Effector memory CD8-positive, alpha-beta T cell (primary cell): ENCODE results near the gene SRI.
A peak's percentile ranks its signal among the peaks of the same experiment; 100 is the strongest.
"Not testable (repeated sequence)": the region's sequence is repeated elsewhere in the genome, so short reads cannot be mapped to it uniquely, and the experiment has no call there.

Experiments used
- ATAC-seq: fragments of 150-1000 bp; cut with Tn5 transposase; replicated peaks from 2 replicates; pipeline ENCODE4 v1.10.0; 2021; ENCODE audit warnings: mild to moderate bottlenecking, moderate library complexity
- DNase-seq, 3 experiments: peaks; one replicate each; pipeline ENCODE4 v3.0.0; 2021
- H3K27ac Mint-ChIP-seq, 2 donors: one replicate each; pipeline ENCODE4 v1.8.0; 2022; ENCODE audit warnings: mild to moderate bottlenecking in 2 of 2, mixed read lengths in 2 of 2, moderate library complexity in 2 of 2
- H3K27me3 Mint-ChIP-seq, 2 donors: one replicate each; pipeline ENCODE4 v1.8.0; 2022; ENCODE audit warnings: mixed read lengths in 2 of 2
- H3K36me3 Mint-ChIP-seq: one replicate; pipeline ENCODE4 v1.8.0; 2022; ENCODE audit warnings: mild to moderate bottlenecking, moderate library complexity, mixed read lengths; ENCODE audit not compliant: insufficient read depth
- H3K4me1 Mint-ChIP-seq, 2 donors: one replicate each; pipeline ENCODE4 v1.8.0; 2022; ENCODE audit warnings: low read depth in 2 of 2, mixed read lengths in 2 of 2
- H3K4me3 Mint-ChIP-seq, 2 donors: one replicate each; pipeline ENCODE4 v1.8.0; 2022; ENCODE audit warnings: mild to moderate bottlenecking in 2 of 2, mixed read lengths in 2 of 2, moderate library complexity in 2 of 2
- H3K9me3 Mint-ChIP-seq, 2 donors: one replicate each; pipeline ENCODE4 v1.8.0; 2022; ENCODE audit warnings: mixed read lengths in 2 of 2

Gene SRI

GRCh38 chr7:88200261-88200660 lies 19.6 kb downstream of the SRI start:
- Mint-ChIP-seq H3K27me3 (no peaks in the 10 kb centered on the region), H3K4me1 (peaks cover 4 to 5% of the 10 kb centered on the region in 2 donors), H3K27ac (no peak overlapping the region), H3K36me3 (peaks cover 32% of the 10 kb centered on the region), H3K4me3 (no peak overlapping the region), H3K9me3 (no peaks in the 10 kb centered on the region)
- ATAC-seq (no peak), DNase-seq (no peak)

- H3K4me3 Mint-ChIP-seq: no peak overlapping the region
- ATAC-seq (no peak), DNase-seq (no peak)
- H3K27me3 Mint-ChIP-seq: no peaks in the 10 kb centered on the region
- no peak overlapping the region for H3K27ac Mint-ChIP-seq
- no peaks in the 10 kb centered on the region for H3K9me3 Mint-ChIP-seq
- H3K4me1 Mint-ChIP-seq: no peaks in the 10 kb centered on the region
- no peaks in the 10 kb centered on the region for H3K36me3 Mint-ChIP-seq
Measured at GRCh38 chr7:88191911-88192310, 27.9 kb downstream of the SRI start.

GRCh38 chr7:88185650-88186049 lies 34.2 kb downstream of the SRI start:
- ATAC-seq (no peak), DNase-seq (no peak)
- Mint-ChIP-seq H3K36me3 (no peaks in the 10 kb centered on the region), H3K9me3 (no peaks in the 10 kb centered on the region), H3K27ac (no peak overlapping the region), H3K27me3 (no peaks in the 10 kb centered on the region), H3K4me1 (no peaks in the 10 kb centered on the region), H3K4me3 (no peak overlapping the region)

GRCh38 chr7:88184848-88185304 lies 35.0 kb downstream of the SRI start:
- H3K27me3 Mint-ChIP-seq: no peaks in the 10 kb centered on the region

GRCh38 chr7:88183051-88183450 lies 36.8 kb downstream of the SRI start:
- Mint-ChIP-seq H3K9me3 (no peaks in the 10 kb centered on the region), H3K27ac (no peak overlapping the region), H3K36me3 (no peaks in the 10 kb centered on the region), H3K4me1 (no peaks in the 10 kb centered on the region), H3K4me3 (no peak overlapping the region), H3K27me3 (no peaks in the 10 kb centered on the region)
- no peak for DNase-seq
- ATAC-seq: no peak

More at GRCh38 chr7:88184848-88185304, 35.0 kb downstream of the SRI start:
- DNase-seq (no peak), ATAC-seq (peak; percentile 61)
- Mint-ChIP-seq H3K4me3 (no peak overlapping the region), H3K4me1 (no peaks in the 10 kb centered on the region), H3K27ac (no peak overlapping the region), H3K36me3 (no peaks in the 10 kb centered on the region), H3K9me3 (no peaks in the 10 kb centered on the region)

GRCh38 chr7:88176190-88176589 lies 43.6 kb downstream of the SRI start:
- H3K27me3 Mint-ChIP-seq: no peaks in the 10 kb centered on the region
- no peaks in the 10 kb centered on the region for H3K36me3 Mint-ChIP-seq
- ATAC-seq: no peak
- H3K9me3 Mint-ChIP-seq: no peaks in the 10 kb centered on the region
- H3K27ac Mint-ChIP-seq: no peak overlapping the region
- no peaks in the 10 kb centered on the region for H3K4me1 Mint-ChIP-seq
- no peak for DNase-seq
- H3K4me3 Mint-ChIP-seq: no peak overlapping the region

GRCh38 chr7:88172842-88173241 lies 47.0 kb downstream of the SRI start:
- H3K4me3 Mint-ChIP-seq: no peak overlapping the region
- H3K36me3 Mint-ChIP-seq: no peaks in the 10 kb centered on the region
- H3K4me1 Mint-ChIP-seq: no peaks in the 10 kb centered on the region
- no peak overlapping the region for H3K27ac Mint-ChIP-seq
- no peaks in the 10 kb centered on the region for H3K27me3 Mint-ChIP-seq
- no peak for DNase-seq
- H3K9me3 Mint-ChIP-seq: no peaks in the 10 kb centered on the region
- no peak for ATAC-seq

GRCh38 chr7:88169717-88170320 lies 50.0 kb downstream of the SRI start:
- ATAC-seq (no peak), DNase-seq (no peak)
- no peaks in the 10 kb centered on the region for H3K27me3 Mint-ChIP-seq
- no peaks in the 10 kb centered on the region for H3K9me3 Mint-ChIP-seq
- no peak overlapping the region for H3K4me3 Mint-ChIP-seq
- H3K4me1 Mint-ChIP-seq: no peaks in the 10 kb centered on the region
- no peaks in the 10 kb centered on the region for H3K36me3 Mint-ChIP-seq
- H3K27ac Mint-ChIP-seq: no peak overlapping the region

GRCh38 chr7:88167721-88168120 lies 52.1 kb downstream of the SRI start:
- ATAC-seq: no peak
- no peaks in the 10 kb centered on the region for H3K4me1 Mint-ChIP-seq
- DNase-seq: no peak
- H3K9me3 Mint-ChIP-seq: no peaks in the 10 kb centered on the region
- H3K27ac Mint-ChIP-seq: peak overlapping the region in 1 of 2 donors; percentile 8
- no peak overlapping the region for H3K4me3 Mint-ChIP-seq
- H3K27me3 Mint-ChIP-seq: no peaks in the 10 kb centered on the region
- no peaks in the 10 kb centered on the region for H3K36me3 Mint-ChIP-seq

- DNase-seq (no peak), ATAC-seq (no peak)
- H3K27ac Mint-ChIP-seq: peak overlapping the region in 1 of 2 donors; percentile 8
- no peaks in the 10 kb centered on the region for H3K36me3 Mint-ChIP-seq
- H3K27me3 Mint-ChIP-seq: no peaks in the 10 kb centered on the region
- no peaks in the 10 kb centered on the region for H3K9me3 Mint-ChIP-seq
- H3K4me1 Mint-ChIP-seq: no peaks in the 10 kb centered on the region
- no peak overlapping the region for H3K4me3 Mint-ChIP-seq
Measured at GRCh38 chr7:88167223-88167622, 52.6 kb downstream of the SRI start.

GRCh38 chr7:88165697-88166096 lies 54.1 kb downstream of the SRI start:
- Mint-ChIP-seq H3K36me3 (no peaks in the 10 kb centered on the region), H3K27ac (no peak overlapping the region), H3K4me1 (no peaks in the 10 kb centered on the region), H3K4me3 (no peak overlapping the region), H3K9me3 (no peaks in the 10 kb centered on the region), H3K27me3 (no peaks in the 10 kb centered on the region)
- DNase-seq: no peak
- no peak for ATAC-seq

- H3K27me3 Mint-ChIP-seq, H3K27ac Mint-ChIP-seq, ATAC-seq, H3K4me3 Mint-ChIP-seq, H3K36me3 Mint-ChIP-seq, H3K4me1 Mint-ChIP-seq, DNase-seq: not testable (repeated sequence)
- peaks cover 6 to 28% of the 10 kb centered on the region in 2 donors for H3K9me3 Mint-ChIP-seq
Measured at GRCh38 chr7:88159741-88160140, 60.1 kb downstream of the SRI start.

GRCh38 chr7:88156356-88156755 lies 63.5 kb downstream of the SRI start:
- peaks cover 6 to 28% of the 10 kb centered on the region in 2 donors for H3K9me3 Mint-ChIP-seq
- no peaks in the 10 kb centered on the region for H3K4me1 Mint-ChIP-seq
- H3K27ac Mint-ChIP-seq: no peak overlapping the region
- DNase-seq (no peak), ATAC-seq (no peak)
- H3K36me3 Mint-ChIP-seq: peaks cover 4% of the 10 kb centered on the region
- H3K4me3 Mint-ChIP-seq: no peak overlapping the region
- no peaks in the 10 kb centered on the region for H3K27me3 Mint-ChIP-seq

GRCh38 chr7:88155756-88156155 lies 64.1 kb downstream of the SRI start:
- no peaks in the 10 kb centered on the region for H3K27me3 Mint-ChIP-seq
- H3K4me1 Mint-ChIP-seq: no peaks in the 10 kb centered on the region
- H3K9me3 Mint-ChIP-seq: peaks cover 6 to 28% of the 10 kb centered on the region in 2 donors
- ATAC-seq (no peak), DNase-seq (no peak)
- H3K4me3 Mint-ChIP-seq: no peak overlapping the region
- peaks cover 4% of the 10 kb centered on the region for H3K36me3 Mint-ChIP-seq
- no peak overlapping the region for H3K27ac Mint-ChIP-seq
